HG03378 (cell line): ENCODE data around the gene ELMOD3.
"Not testable (repeated sequence)": the region's sequence is repeated elsewhere in the genome, so short reads cannot be mapped to it uniquely, and the experiment has no call there.

Experiments
- ATAC-seq: cut with Tn5 transposase; IDR thresholded peaks from one replicate; pipeline ENCODE4 v1.9.1; 2021; ENCODE audit warnings: mild to moderate bottlenecking, moderate library complexity; ENCODE audit not compliant: unreplicated experiment

Gene ELMOD3

GRCh38 chr2:85400541-85401463 is 46.2 kb downstream of the ELMOD3 start:
- ATAC-seq, result no peak

GRCh38 chr2:85401464-85401805 is 46.9 kb downstream of the ELMOD3 start:
- no peak for ATAC-seq

GRCh38 chr2:85401844-85402243 is 47.3 kb downstream of the ELMOD3 start:
- no peak for ATAC-seq

- ATAC-seq, result no peak
Observed at GRCh38 chr2:85405201-85406059, 50.9 kb downstream of the ELMOD3 start.

GRCh38 chr2:85409845-85410583 is 55.4 kb downstream of the ELMOD3 start, which contains the start of gene CAPG:
Gene CAPG, minus strand, starts transcription at chr2:85410366. Its CDS starts 8,221 bp downstream, at chr2:85402145.
- peak; percentile 39 for ATAC-seq

GRCh38 chr2:85410584-85411404 is 56.2 kb downstream of the ELMOD3 start:
- ATAC-seq, result no peak

- no peak for ATAC-seq
Observed at GRCh38 chr2:85411405-85411748, 56.8 kb downstream of the ELMOD3 start.

- no peak for ATAC-seq
Observed at GRCh38 chr2:85413592-85414420, 59.2 kb downstream of the ELMOD3 start.

- ATAC-seq, result not testable (repeated sequence)
Observed at GRCh38 chr2:85414421-85414759, 59.8 kb downstream of the ELMOD3 start.

- no peak for ATAC-seq
Observed at GRCh38 chr2:85414761-85415553, 60.4 kb downstream of the ELMOD3 start.

GRCh38 chr2:85415980-85416650 is 61.5 kb downstream of the ELMOD3 start:
- ATAC-seq, result no peak

- ATAC-seq, result peak; percentile 75
Observed at GRCh38 chr2:85418132-85419008, 63.8 kb downstream of the ELMOD3 start, which contains the start of gene SH2D6. Gene SH2D6, plus strand, starts transcription at chr2:85418714. Its CDS starts 10,752 bp downstream, at chr2:85429466.

GRCh38 chr2:85419009-85419675 is 64.6 kb downstream of the ELMOD3 start:
- ATAC-seq, result no peak

- ATAC-seq, result peak; percentile 67
Observed at GRCh38 chr2:85420536-85421259, 66.1 kb downstream of the ELMOD3 start.

GRCh38 chr2:85421260-85422071 is 66.9 kb downstream of the ELMOD3 start:
- no peak for ATAC-seq
